ENCODE data around the gene PEX1. TPM values are rescaled to one million over a fixed set of nuclear protein-coding genes. Genes with fewer than 3 reads are reported as not detected.

The PEX1 gene
- total and polyA plus RNA-seq, 9 of the 15 experiments (the other 6 are each of a cell fraction or from before 2014, with no cell fraction given): 9.4 to 32.2 (median 19.9) TPM

DNA sequence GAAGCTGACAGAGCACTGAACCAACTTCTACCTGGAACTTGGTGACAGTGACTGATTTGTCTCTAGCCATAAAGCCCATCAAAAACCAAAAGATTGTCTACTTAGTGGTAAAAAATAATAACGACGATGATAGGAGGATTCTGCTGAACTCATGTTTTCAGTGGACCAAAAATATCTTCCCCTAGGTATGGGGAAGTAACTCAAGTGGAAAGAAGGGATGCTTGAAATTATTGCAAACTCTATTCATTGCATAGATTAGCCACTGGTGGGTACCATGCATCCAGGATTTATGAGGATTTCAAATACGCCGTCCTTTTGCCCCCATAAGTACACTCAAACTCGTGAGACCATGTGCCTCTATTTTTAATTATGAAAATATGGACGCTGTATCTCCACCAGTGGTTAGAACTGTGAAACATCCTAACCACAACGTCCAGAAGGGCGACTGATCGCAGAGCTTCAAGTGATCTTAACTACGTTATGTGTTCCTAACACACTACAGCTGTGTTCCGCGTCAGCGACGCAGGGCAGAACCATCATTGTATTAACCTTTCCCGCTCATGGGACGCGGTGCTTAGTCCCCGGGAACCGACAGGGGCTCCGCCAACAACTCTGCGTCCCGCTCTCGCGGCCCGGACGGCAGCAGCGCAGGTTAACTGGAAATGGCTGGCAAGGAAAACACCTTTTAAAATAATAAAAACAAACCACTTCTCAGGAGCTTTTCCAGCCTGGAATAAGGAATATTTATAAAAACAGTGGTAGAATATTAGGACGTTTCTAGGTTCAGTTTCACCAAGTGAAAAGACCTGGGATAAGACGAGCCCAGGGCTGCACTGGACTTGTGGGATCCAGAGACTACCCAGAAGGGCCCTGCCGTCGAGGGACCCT lies 776 bp downstream of the PEX1 start (continued):
- no peak for TF ChIP-seq SLC30A9 (CRISPR knock-in tag; IDR thresholded peaks at IDR 0.05)
- TF ChIP-seq, protein P1, sequence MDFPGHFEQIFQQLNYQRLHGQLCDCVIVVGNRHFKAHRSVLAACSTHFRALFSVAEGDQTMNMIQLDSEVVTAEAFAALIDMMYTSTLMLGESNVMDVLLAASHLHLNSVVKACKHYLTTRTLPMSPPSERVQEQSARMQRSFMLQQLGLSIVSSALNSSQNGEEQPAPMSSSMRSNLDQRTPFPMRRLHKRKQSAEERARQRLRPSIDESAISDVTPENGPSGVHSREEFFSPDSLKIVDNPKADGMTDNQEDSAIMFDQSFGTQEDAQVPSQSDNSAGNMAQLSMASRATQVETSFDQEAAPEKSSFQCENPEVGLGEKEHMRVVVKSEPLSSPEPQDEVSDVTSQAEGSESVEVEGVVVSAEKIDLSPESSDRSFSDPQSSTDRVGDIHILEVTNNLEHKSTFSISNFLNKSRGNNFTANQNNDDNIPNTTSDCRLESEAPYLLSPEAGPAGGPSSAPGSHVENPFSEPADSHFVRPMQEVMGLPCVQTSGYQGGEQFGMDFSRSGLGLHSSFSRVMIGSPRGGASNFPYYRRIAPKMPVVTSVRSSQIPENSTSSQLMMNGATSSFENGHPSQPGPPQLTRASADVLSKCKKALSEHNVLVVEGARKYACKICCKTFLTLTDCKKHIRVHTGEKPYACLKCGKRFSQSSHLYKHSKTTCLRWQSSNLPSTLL (IDR thresholded peaks at IDR 0.05): no peak
- no peak for TF ChIP-seq ELF1 (tag; IDR thresholded peaks at IDR 0.05)
- TF ChIP-seq, protein P2, sequence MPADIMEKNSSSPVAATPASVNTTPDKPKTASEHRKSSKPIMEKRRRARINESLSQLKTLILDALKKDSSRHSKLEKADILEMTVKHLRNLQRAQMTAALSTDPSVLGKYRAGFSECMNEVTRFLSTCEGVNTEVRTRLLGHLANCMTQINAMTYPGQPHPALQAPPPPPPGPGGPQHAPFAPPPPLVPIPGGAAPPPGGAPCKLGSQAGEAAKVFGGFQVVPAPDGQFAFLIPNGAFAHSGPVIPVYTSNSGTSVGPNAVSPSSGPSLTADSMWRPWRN (IDR thresholded peaks at IDR 0.05; ENCODE audit: low read depth): no peak
- no peak for TF ChIP-seq PYGO2 (tag; IDR thresholded peaks at IDR 0.05)
- no peak for TF ChIP-seq NEUROD1 (IDR thresholded peaks at IDR 0.05; ENCODE audit: borderline replicate concordance, low read depth, low read length, partially characterized antibody)
- TF ChIP-seq NCOA1 (IDR thresholded peaks at IDR 0.05; ENCODE audit: low read depth): no peak
- TF ChIP-seq, protein P3, sequence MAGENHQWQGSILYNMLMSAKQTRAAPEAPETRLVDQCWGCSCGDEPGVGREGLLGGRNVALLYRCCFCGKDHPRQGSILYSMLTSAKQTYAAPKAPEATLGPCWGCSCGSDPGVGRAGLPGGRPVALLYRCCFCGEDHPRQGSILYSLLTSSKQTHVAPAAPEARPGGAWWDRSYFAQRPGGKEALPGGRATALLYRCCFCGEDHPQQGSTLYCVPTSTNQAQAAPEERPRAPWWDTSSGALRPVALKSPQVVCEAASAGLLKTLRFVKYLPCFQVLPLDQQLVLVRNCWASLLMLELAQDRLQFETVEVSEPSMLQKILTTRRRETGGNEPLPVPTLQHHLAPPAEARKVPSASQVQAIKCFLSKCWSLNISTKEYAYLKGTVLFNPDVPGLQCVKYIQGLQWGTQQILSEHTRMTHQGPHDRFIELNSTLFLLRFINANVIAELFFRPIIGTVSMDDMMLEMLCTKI (IDR thresholded peaks at IDR 0.05; ENCODE audit: partially characterized antibody): no peak
- TF ChIP-seq RBM39 (optimal IDR thresholded peaks at IDR 0.05; ENCODE audit: low read depth, low read length): no peak
- TF ChIP-seq, protein P4, sequence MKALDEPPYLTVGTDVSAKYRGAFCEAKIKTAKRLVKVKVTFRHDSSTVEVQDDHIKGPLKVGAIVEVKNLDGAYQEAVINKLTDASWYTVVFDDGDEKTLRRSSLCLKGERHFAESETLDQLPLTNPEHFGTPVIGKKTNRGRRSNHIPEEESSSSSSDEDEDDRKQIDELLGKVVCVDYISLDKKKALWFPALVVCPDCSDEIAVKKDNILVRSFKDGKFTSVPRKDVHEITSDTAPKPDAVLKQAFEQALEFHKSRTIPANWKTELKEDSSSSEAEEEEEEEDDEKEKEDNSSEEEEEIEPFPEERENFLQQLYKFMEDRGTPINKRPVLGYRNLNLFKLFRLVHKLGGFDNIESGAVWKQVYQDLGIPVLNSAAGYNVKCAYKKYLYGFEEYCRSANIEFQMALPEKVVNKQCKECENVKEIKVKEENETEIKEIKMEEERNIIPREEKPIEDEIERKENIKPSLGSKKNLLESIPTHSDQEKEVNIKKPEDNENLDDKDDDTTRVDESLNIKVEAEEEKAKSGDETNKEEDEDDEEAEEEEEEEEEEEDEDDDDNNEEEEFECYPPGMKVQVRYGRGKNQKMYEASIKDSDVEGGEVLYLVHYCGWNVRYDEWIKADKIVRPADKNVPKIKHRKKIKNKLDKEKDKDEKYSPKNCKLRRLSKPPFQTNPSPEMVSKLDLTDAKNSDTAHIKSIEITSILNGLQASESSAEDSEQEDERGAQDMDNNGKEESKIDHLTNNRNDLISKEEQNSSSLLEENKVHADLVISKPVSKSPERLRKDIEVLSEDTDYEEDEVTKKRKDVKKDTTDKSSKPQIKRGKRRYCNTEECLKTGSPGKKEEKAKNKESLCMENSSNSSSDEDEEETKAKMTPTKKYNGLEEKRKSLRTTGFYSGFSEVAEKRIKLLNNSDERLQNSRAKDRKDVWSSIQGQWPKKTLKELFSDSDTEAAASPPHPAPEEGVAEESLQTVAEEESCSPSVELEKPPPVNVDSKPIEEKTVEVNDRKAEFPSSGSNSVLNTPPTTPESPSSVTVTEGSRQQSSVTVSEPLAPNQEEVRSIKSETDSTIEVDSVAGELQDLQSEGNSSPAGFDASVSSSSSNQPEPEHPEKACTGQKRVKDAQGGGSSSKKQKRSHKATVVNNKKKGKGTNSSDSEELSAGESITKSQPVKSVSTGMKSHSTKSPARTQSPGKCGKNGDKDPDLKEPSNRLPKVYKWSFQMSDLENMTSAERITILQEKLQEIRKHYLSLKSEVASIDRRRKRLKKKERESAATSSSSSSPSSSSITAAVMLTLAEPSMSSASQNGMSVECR (CRISPR knock-in tag; IDR thresholded peaks at IDR 0.05): no peak
- TF ChIP-seq RBM14 (IDR thresholded peaks at IDR 0.05; ENCODE audit: borderline replicate concordance, insufficient read depth, low read depth, low read length): no peak
- TF ChIP-seq SAFB (IDR thresholded peaks at IDR 0.05; ENCODE audit: borderline replicate concordance, low read depth, low read length): no peak
- peak in 1 of 2 experiments; percentile 50; a peak in 1 of 4 replicates for TF ChIP-seq NRF1 (conservative IDR thresholded peaks at IDR 0.05 in 1 of 2, IDR thresholded peaks at IDR 0.05 in 1 of 2)

Data from K562 (cell line).